Fibroblast of lung (primary cell): Measurements from ENCODE around the gene RIPOR3.

Experiments used
- CTCF ChIP-seq, 2 donors: IDR thresholded peaks in 1 of 2; conservative IDR thresholded peaks in 1 of 2; 1 replicate in 1 of 2; 2 replicates in 1 of 2; pipeline ENCODE4 v1.5.1; 2011 to 2012; ENCODE audit warnings: low read length in 2 of 2, control low read depth in 1 of 2, inconsistent platforms in 1 of 2, low read depth in 1 of 2, mild to moderate bottlenecking in 1 of 2
- EZH2 ChIP-seq: IDR thresholded peaks from 2 replicates; pipeline ENCODE4 v1.5.1; 2012; ENCODE audit warnings: low read length, control low read depth, mild to moderate bottlenecking; ENCODE audit errors: missing control alignments

GRCh38 chr20:50721881-50722281, 30.5 kb upstream of the RIPOR3 start:
- TF ChIP-seq CTCF (conservative IDR thresholded peaks at IDR 0.05 in 1 of 2, IDR thresholded peaks at IDR 0.05 in 1 of 2; ENCODE audit: low read depth in 1 of 2, low read length in 2 of 2) (no peak), EZH2 (no peak)
